NB4 (cell line): ENCODE data around the gene NNMT.

ENCODE experiments used
- POLR2A ChIP-seq: IDR thresholded peaks from 2 replicates; pipeline ENCODE4 v1.6.1; 2011; ENCODE audit warnings: mild to moderate bottlenecking; ENCODE audit not compliant: insufficient read length; ENCODE audit errors: extremely low read depth
- TF ChIP-seq, protein P1 (sequence below): IDR thresholded peaks from one replicate; pipeline ENCODE4 v1.5.1; 2012; ENCODE audit warnings: low read depth, low read length
- TF ChIP-seq, protein P2 (sequence below): IDR thresholded peaks from 2 replicates; pipeline ENCODE4 v1.6.1; 2011; ENCODE audit warnings: low read depth, low read length

DNA sequence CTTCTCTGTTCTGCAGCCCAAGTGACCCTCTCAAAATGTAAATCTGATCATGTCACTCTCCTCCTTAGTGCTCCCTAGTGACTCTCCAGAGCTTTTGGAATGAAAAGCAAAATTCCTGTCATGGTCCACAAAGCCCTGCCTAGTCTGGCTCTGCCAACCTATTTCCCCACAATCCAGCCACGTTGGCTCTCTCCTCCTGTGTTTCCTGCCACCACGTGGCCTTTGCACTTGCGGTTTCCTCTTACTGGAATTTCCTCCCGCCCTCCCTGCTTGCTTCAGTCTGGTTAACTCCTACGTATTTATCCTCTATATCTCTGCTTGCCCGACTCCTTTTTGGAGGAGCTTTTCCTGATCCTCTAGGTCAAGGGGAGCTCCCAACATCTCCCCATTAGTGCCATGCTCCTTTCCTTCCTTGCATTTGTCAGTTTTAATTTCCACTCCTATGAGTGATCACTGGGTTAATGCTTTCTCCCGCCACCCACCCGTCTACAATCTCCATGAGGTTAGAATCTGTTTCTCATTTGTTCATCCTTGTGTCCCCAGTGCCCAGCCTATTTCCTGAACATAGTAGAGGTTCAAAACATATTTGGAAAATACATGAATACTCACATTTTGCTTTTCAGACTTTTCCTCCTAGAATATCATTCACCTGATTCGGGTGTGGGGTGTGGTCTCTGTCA is 11.5 kb downstream of the NNMT start:
- TF ChIP-seq, protein P1, sequence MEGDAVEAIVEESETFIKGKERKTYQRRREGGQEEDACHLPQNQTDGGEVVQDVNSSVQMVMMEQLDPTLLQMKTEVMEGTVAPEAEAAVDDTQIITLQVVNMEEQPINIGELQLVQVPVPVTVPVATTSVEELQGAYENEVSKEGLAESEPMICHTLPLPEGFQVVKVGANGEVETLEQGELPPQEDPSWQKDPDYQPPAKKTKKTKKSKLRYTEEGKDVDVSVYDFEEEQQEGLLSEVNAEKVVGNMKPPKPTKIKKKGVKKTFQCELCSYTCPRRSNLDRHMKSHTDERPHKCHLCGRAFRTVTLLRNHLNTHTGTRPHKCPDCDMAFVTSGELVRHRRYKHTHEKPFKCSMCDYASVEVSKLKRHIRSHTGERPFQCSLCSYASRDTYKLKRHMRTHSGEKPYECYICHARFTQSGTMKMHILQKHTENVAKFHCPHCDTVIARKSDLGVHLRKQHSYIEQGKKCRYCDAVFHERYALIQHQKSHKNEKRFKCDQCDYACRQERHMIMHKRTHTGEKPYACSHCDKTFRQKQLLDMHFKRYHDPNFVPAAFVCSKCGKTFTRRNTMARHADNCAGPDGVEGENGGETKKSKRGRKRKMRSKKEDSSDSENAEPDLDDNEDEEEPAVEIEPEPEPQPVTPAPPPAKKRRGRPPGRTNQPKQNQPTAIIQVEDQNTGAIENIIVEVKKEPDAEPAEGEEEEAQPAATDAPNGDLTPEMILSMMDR = no peak
- TF ChIP-seq POLR2A = no peak
- TF ChIP-seq, protein P2, sequence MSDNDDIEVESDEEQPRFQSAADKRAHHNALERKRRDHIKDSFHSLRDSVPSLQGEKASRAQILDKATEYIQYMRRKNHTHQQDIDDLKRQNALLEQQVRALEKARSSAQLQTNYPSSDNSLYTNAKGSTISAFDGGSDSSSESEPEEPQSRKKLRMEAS = peak; percentile 21; the same call in 1 of the 2 replicates
